HG03095 (cell line): ENCODE data around the gene PPA2.
A peak's percentile ranks its signal among the peaks of the same experiment; 100 is the strongest.
"Not testable (repeated sequence)": the region's sequence is repeated elsewhere in the genome, so short reads cannot be mapped to it uniquely, and the experiment has no call there.

Source experiments
- ATAC-seq: cut with Tn5 transposase; IDR thresholded peaks from one replicate; pipeline ENCODE4 v1.9.1; 2021; ENCODE audit warnings: moderate library complexity; ENCODE audit not compliant: unreplicated experiment

PPA2 gene

GRCh38 chr4:105460306-105460705 lies 13.6 kb downstream of the PPA2 start:
- ATAC-seq, result no peak

- not testable (repeated sequence) for ATAC-seq
Observed at GRCh38 chr4:105458541-105458940, 15.3 kb downstream of the PPA2 start.

- ATAC-seq, result no peak
Observed at GRCh38 chr4:105458001-105458400, 15.9 kb downstream of the PPA2 start.

GRCh38 chr4:105455998-105456397 lies 17.9 kb downstream of the PPA2 start:
- no peak for ATAC-seq

DNA sequence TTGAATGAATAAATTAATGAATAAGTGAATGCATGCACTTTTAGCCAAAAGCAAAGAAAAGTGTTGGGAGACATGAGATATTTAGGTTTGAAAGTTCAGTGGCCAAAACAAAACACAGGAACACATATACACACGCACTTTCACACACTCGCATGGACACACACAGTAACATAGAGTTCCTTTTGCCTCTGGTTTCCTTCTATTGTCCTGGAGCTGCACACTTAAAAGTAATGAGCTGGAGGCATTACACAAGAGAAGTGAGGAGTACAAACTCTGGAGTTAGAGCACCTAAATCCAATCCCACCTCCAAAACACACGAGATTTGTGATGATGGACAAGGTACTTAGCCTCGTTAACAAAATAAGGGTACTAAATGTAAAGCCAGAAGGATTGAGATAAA lies 18.7 kb downstream of the PPA2 start:
- ATAC-seq, result no peak

GRCh38 chr4:105453550-105454205 lies 20.2 kb downstream of the PPA2 start:
- ATAC-seq, result peak; percentile 83

GRCh38 chr4:105451346-105451745 lies 22.5 kb downstream of the PPA2 start:
- ATAC-seq, result no peak

DNA sequence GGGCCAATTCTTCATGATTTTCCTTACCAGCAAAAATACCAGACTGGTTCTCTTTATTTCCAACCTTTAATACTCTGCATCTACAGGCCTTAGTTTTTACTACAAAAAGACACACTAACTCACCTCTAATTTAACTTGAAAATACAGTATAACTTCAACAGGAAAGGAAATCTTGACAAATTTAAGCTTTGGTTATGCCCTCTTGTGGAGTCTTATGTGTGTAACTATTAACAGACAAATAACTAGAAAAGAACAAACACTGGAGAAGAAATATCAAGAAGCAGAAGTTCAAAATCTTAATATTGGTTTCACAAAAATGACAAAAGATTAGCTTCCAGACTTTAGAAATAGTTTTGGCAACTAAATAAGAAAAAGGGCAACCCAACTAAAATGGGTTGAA lies 33.0 kb downstream of the PPA2 start:
- ATAC-seq, result no peak

DNA sequence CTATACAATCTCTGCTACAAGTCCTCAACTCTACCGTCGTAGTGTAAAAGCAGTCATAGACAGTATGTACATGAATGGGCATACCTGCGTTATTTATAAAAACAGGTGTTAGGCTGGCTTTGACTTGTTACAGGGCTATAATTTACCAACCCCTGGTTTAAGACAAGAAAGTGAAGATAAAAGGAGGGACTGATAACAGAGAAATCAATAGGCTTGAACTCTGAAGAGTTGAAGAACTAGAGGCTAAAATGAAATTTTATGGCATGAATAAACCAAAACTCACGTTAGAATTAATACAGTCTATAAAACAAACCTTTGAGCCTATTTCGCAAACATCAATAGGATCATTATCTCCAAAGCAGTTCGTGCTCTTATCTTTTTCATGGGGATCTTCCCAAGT lies 36.2 kb downstream of the PPA2 start:
- no peak for ATAC-seq

DNA sequence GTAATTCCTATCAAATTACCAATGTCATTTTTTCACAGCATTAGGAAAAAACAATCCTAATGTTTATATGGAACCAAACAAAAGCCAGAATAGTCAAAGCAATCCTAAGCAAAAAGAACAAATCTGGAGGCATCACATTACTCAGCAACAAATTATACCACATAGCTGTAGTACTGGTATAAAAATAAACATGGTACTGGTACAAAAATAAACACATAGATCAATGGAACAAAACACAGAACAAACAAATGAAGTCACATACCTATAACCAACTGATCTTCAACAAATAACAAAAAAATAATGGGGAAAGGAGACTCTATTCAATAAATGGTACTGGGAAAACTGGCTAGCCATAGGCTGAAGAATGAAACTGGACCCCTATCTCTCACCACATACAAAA lies 37.4 kb downstream of the PPA2 start:
- ATAC-seq, result no peak

GRCh38 chr4:105434940-105435339 lies 38.9 kb downstream of the PPA2 start:
- no peak for ATAC-seq

DNA sequence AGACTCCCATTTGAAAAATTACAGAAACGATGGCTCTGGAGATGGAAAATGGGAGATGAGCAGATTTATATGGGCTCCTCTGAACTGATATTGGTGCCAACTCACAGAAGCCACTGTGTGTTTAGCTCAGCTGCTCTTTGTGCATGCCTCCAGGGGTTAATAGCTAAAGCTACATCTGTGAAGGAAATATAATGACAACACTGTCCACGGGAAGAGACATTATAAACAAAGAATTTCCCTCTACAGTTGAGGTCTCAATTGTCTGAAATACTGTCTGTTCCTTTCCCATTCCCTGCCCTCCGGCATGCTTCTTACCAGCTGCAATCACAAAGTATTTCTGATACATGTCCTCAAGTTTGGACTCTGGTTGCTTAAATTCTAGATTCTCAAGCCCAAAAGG lies 40.4 kb downstream of the PPA2 start:
- ATAC-seq, result no peak

DNA sequence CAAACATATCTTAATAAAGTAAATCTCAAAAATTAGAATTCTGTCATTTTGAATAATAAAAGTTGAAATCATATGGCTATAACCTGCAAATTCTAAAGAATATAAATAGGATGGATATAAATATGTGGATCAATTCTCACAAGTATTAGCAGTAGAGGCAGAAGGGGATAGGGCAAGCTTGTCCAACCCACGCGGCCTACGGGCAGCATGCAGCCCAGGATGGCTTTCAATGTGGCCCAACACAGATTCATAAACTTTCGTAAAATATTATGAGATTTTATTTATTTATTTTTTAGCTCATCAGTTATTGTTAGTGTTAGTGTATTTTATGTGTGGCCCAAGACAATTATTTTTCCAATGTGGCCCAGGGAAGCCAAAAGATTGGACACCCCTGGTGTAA lies 41.4 kb downstream of the PPA2 start:
- ATAC-seq, result no peak

DNA sequence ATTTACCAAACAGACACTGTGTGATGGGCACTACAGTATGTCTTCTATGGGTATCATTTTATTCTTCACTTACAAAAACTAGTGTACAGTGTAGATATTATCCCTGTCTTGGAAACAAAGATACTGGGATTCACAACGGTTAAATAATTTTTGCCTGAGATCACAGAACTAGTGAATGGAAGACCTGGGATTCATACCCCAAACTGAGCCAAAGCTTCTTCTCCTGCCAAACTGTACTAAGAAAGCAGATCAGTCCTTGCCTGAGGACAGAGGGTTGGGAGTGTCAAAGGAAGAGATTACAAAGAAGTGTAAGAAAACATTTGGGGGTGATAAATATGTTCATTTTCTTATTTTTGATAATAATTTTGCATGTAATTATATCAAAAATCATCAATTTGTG lies 43.1 kb downstream of the PPA2 start:
- ATAC-seq, result no peak

DNA sequence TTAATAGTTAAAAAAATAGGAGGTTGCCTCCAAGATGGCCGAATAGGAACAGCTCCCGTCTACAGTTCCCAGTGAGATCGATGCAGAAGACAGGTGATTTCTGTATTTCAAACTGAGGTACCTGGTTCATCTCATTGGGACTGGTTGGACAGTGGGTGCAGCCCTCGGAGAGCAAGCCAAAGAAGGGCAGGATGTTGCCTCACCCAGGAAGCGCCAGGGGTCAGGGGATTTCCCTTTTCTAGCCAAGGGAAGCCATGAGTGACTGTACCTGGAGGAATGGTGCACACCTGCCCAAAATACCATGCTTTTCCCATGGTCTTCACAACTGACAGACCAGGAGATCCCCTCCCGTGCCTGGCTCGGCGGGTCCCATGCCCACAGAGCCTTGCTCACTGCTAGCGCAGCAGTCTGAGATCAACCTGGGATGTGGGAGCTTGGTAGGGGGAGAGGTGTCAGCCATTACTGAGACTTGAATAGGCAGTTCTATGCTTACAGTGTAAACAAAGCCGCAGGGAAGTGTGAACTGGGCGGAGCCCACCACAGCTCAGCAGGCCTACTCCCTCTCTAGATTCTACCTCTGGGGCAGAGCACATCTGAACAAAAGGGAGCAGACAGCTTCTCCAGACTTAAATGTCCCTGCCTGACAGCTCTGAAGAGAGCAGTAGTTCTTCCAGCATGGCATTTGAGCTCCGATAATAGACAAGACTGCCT lies 47.5 kb downstream of the PPA2 start:
- ATAC-seq, result no peak

- no peak for ATAC-seq
Observed at GRCh38 chr4:105422207-105422920, 51.5 kb downstream of the PPA2 start.

GRCh38 chr4:105417624-105418023 lies 56.2 kb downstream of the PPA2 start:
- no peak for ATAC-seq

- no peak for ATAC-seq
Observed at GRCh38 chr4:105415281-105415744, 58.5 kb downstream of the PPA2 start.

DNA sequence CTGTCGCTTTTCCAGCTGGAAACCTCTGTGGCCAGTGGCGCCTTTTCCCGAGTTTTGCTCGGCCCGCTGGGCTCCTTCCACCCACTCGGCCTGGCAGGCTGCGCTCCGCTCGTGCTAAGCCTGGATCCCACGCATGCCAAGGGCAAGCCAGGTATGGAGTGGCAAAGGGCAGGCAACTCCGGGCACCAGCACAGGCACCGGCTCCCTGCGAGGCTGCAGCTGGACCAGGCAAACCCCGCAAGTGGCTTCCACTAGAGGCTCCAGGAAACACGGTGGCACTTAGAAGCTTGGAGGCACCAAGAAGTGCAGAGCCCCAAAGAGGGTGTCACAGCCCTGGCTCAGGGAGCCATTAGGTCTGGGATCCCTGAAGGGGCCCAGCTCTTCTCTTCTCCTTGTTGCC lies 59.5 kb downstream of the PPA2 start:
- no peak for ATAC-seq

GRCh38 chr4:105409135-105409534 lies 64.7 kb downstream of the PPA2 start:
- not testable (repeated sequence) for ATAC-seq

DNA sequence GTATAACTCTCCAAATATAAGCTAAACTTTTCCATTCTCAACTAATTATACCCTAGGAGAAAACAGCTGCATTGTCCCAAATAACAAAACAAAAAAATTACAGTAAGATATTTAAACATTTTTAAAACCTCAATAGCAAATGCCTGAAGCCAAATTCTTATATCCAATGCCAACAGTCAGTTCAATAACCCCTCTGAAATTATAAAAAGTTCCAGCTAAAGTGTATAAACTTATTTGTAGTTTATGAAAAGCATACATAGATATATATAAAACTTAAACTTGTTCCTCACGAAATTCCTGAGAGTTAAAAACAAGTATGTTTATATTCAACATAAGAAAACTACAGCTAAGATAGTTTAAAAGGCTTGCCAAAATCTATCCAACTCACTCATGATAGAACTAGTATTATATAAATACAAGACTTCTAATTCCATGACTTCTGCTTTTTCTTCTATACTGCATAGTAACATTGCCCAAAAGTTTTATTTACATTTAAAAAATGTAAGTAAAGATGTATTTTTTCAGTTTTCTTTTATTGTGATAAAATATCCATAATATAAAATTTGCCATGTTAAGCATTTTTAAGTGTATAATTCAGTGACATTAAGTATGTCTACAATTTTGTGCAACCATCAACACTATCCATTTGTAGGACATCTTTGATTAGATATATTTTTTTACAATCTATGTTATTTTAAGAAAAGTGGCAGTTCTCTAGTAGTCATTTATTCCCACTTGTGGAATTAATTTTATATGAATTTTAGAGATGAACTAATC lies 72.8 kb downstream of the PPA2 start:
- no peak for ATAC-seq
